WTC11 (cell line): ENCODE data around the gene KIF21A. TPM values are rescaled to one million over a fixed set of nuclear protein-coding genes. Genes with fewer than 3 reads are reported as not detected.

ENCODE experiments used
- ATAC-seq: fragments of 200-7000 bp; cut with Tn5 transposase; 2 replicates; pipeline ENCODE4 v1.10.0; 2021; ENCODE audit warnings: mild to moderate bottlenecking, moderate library complexity
- CTCF ChIA-PET: fragments of 300-600 bp; sonication (Branson Sonifier 250); formaldehyde crosslinking; loops from one replicate; lab custom pipeline; 2021; ENCODE audit warnings: antibody characterized with exemption; lab: Charles Lee
- POLR2A ChIA-PET: fragments of 350-600 bp; sonication (Branson Sonifier 250); formaldehyde crosslinking; loops from one replicate; lab custom pipeline; 2021; ENCODE audit warnings: antibody characterized with exemption; lab: Charles Lee
- DNase-seq: peaks from one replicate; pipeline ENCODE4 v3.0.0; 2021; ENCODE audit warnings: low spot score
- H3K27ac Mint-ChIP-seq: 2 replicates; pipeline ENCODE4 v1.8.0; 2021; ENCODE audit warnings: mixed read lengths
- H3K27me3 Mint-ChIP-seq: 2 replicates; pipeline ENCODE4 v1.8.0; 2021; ENCODE audit warnings: low read depth, mild to moderate bottlenecking, moderate library complexity, mixed read lengths
- H3K36me3 Mint-ChIP-seq: 2 replicates; pipeline ENCODE4 v1.8.0; 2021; ENCODE audit warnings: mixed read lengths
- H3K4me1 Mint-ChIP-seq: 2 replicates; pipeline ENCODE4 v1.8.0; 2022; ENCODE audit warnings: mixed read lengths
- H3K4me3 Mint-ChIP-seq: 2 replicates; pipeline ENCODE4 v1.8.0; 2021; ENCODE audit warnings: mild to moderate bottlenecking, moderate library complexity, mixed read lengths
- H3K9me3 Mint-ChIP-seq: 2 replicates; pipeline ENCODE4 v1.8.0; 2021; ENCODE audit warnings: mixed read lengths
- CDX4 ChIP-seq: fragments of 250-450 bp; sonication (Bioruptor Pico); IDR thresholded peaks from 2 replicates; pipeline ENCODE4 v1.9.0; 2021; ENCODE audit warnings: moderate library complexity, mild to moderate bottlenecking, inconsistent platforms, borderline replicate concordance
- CREB1 ChIP-seq: sonication (generic); formaldehyde crosslinking; IDR thresholded peaks from 2 replicates; pipeline ENCODE4 v1.8.0; 2023; ENCODE audit warnings: mild to moderate bottlenecking, missing genetic modification reagents
- CTCF ChIP-seq: fragments of 200-600 bp; IDR thresholded peaks from 2 replicates; pipeline ENCODE4 v1.8.0; 2022; ENCODE audit warnings: antibody characterized with exemption
- ELF4 ChIP-seq: sonication (generic); formaldehyde crosslinking; IDR thresholded peaks from 2 replicates; pipeline ENCODE4 v1.8.1; 2022; ENCODE audit warnings: low read depth, mild to moderate bottlenecking, moderate library complexity, missing genetic modification reagents
- ETV6 ChIP-seq: sonication (generic); formaldehyde crosslinking; IDR thresholded peaks from 2 replicates; pipeline ENCODE4 v1.8.1; 2022; ENCODE audit warnings: mild to moderate bottlenecking, missing genetic modification reagents
- KAT7 ChIP-seq: sonication (generic); formaldehyde crosslinking; IDR thresholded peaks from 2 replicates; pipeline ENCODE4 v1.8.1; 2023; ENCODE audit warnings: missing genetic modification reagents, mild to moderate bottlenecking, borderline replicate concordance
- NFE2L1 ChIP-seq: sonication (generic); formaldehyde crosslinking; IDR thresholded peaks from 2 replicates; pipeline ENCODE4 v1.8.1; 2023; ENCODE audit warnings: missing genetic modification reagents
- NR2C2 ChIP-seq: sonication (generic); formaldehyde crosslinking; IDR thresholded peaks from 2 replicates; pipeline ENCODE4 v1.8.0; 2022; ENCODE audit warnings: mild to moderate bottlenecking, missing genetic modification reagents
- NR3C1 ChIP-seq: sonication (generic); formaldehyde crosslinking; conservative IDR thresholded peaks from 2 replicates; pipeline ENCODE4 v1.8.1; 2023; ENCODE audit warnings: low read depth, mild to moderate bottlenecking, missing genetic modification reagents
- SP1 ChIP-seq: sonication (generic); formaldehyde crosslinking; conservative IDR thresholded peaks from 2 replicates; pipeline ENCODE4 v1.8.1; 2022; ENCODE audit warnings: missing genetic modification reagents
- TEAD4 ChIP-seq: sonication (generic); formaldehyde crosslinking; IDR thresholded peaks from 2 replicates; pipeline ENCODE4 v1.8.0; 2022; ENCODE audit warnings: mild to moderate bottlenecking, missing genetic modification reagents
- TP53 ChIP-seq: sonication (generic); formaldehyde crosslinking; IDR thresholded peaks from 2 replicates; pipeline ENCODE4 v1.8.1; 2023; ENCODE audit warnings: mild to moderate bottlenecking, missing genetic modification reagents
- USF2 ChIP-seq: sonication (generic); formaldehyde crosslinking; IDR thresholded peaks from 2 replicates; pipeline ENCODE4 v1.8.1; 2023; ENCODE audit warnings: mild to moderate bottlenecking, missing genetic modification reagents, moderate library complexity
- ZNF138 ChIP-seq: sonication (generic); formaldehyde crosslinking; conservative IDR thresholded peaks from 2 replicates; pipeline ENCODE4 v1.8.1; 2022; ENCODE audit warnings: mild to moderate bottlenecking, moderate library complexity, missing genetic modification reagents
- ZNF232 ChIP-seq: sonication (generic); formaldehyde crosslinking; IDR thresholded peaks from 2 replicates; pipeline ENCODE4 v1.8.0; 2022; ENCODE audit warnings: mild to moderate bottlenecking, missing genetic modification reagents
- ZNF416 ChIP-seq: fragments of 250-450 bp; sonication (Bioruptor Pico); IDR thresholded peaks from 2 replicates; pipeline ENCODE4 v1.9.0; 2021; ENCODE audit warnings: mild to moderate bottlenecking, inconsistent platforms
- ZNF423 ChIP-seq: fragments of 250-450 bp; sonication (Bioruptor Pico); IDR thresholded peaks from 2 replicates; pipeline ENCODE4 v2.1.2; 2022; ENCODE audit warnings: mild to moderate bottlenecking, moderate library complexity
- total RNA-seq: library from RNA; stranded (reverse); gene quantifications from 3 replicates; pipeline ENCODE4 v1.2.3, GENCODE V29; 2021
- TF ChIP-seq, protein P1 (sequence below): sonication (generic); formaldehyde crosslinking; IDR thresholded peaks from 2 replicates; pipeline ENCODE4 v1.8.1; 2023; ENCODE audit warnings: mild to moderate bottlenecking, moderate library complexity, missing genetic modification reagents

KIF21A gene
- total RNA-seq, 1 experiment from 2014 or later: 34.7 TPM

- Mint-ChIP-seq H3K4me1 (peaks cover 65% of the 10 kb centered on the region), H3K36me3 (no peaks in the 10 kb centered on the region; the same call in 1 of the 2 replicates), H3K27me3 (no peaks in the 10 kb centered on the region; the same call in 1 of the 2 replicates), H3K9me3 (no peaks in the 10 kb centered on the region; the same call in 1 of the 2 replicates), H3K27ac (peak overlapping the region; percentile 95; the same call in 1 of the 2 replicates), H3K4me3 (no peak overlapping the region; the same call in 1 of the 2 replicates)
- ChIA-PET CTCF (interaction anchor here (0.9 to 3.0 kb wide), 2 partner anchors 20 to 31 kb away, joined by 7 to 18 read pairs; no protein-coding TSS in a partner anchor), POLR2A (no interaction called here)
- no peak for DNase-seq
- TF ChIP-seq ELF4 (CRISPR knock-in tag) (no peak), NFE2L1 (CRISPR knock-in tag) (no peak), TP53 (CRISPR knock-in tag) (no peak), ZNF423 (no peak), CTCF (no peak), CREB1 (no peak), NR3C1 (CRISPR knock-in tag) (no peak)
- no peak for ATAC-seq
These were observed 47.1 kb downstream of the KIF21A start for GRCh38 chr12:39395866-39396265.

- peak; percentile 91 for ATAC-seq
- ChIA-PET POLR2A (interaction anchor here (0.6 to 0.8 kb wide), 2 partner anchors 21 to 227 kb away, joined by 3 read pairs; no protein-coding TSS in a partner anchor), CTCF (interaction anchor here (0.8 to 3.0 kb wide), 5 partner anchors 10 to 232 kb away, joined by 3 to 18 read pairs (median 4); a partner anchor contains a TSS)
- no peaks in the 10 kb centered on the region; the same call in 1 of the 2 replicates for H3K27me3 Mint-ChIP-seq
- H3K4me1 Mint-ChIP-seq: peaks cover 70% of the 10 kb centered on the region
- H3K36me3 Mint-ChIP-seq: no peaks in the 10 kb centered on the region; the same call in 1 of the 2 replicates
- H3K4me3 Mint-ChIP-seq: peak overlapping the region; percentile 18
- DNase-seq: peak; percentile 22
- peak overlapping the region; percentile 78 for H3K27ac Mint-ChIP-seq
- no peaks in the 10 kb centered on the region; the same call in 1 of the 2 replicates for H3K9me3 Mint-ChIP-seq
- TF ChIP-seq TEAD4 (CRISPR knock-in tag) (no peak), KAT7 (no peak), SP1 (CRISPR knock-in tag) (0 out of 2 replicates have a peak, but pooled peaks have one; percentile 36), ELF4 (CRISPR knock-in tag) (no peak), ETV6 (CRISPR knock-in tag) (0 out of 2 replicates have a peak, but pooled peaks have one; percentile 28)
These were observed 49.0 kb downstream of the KIF21A start for GRCh38 chr12:39393890-39394289.

- Mint-ChIP-seq H3K36me3 (peaks cover 2% of the 10 kb centered on the region; the same call in 1 of the 2 replicates), H3K27ac (peak overlapping the region; percentile 78), H3K4me3 (no peak overlapping the region; the same call in 1 of the 2 replicates), H3K4me1 (peaks cover 75% of the 10 kb centered on the region), H3K27me3 (no peaks in the 10 kb centered on the region; the same call in 1 of the 2 replicates), H3K9me3 (peaks cover 2% of the 10 kb centered on the region; the same call in 1 of the 2 replicates)
- TF ChIP-seq ZNF232 (CRISPR knock-in tag) (no peak), CDX4 (CRISPR knock-in tag) (no peak), USF2 (CRISPR knock-in tag) (no peak), ETV6 (CRISPR knock-in tag) (no peak), ZNF416 (CRISPR knock-in tag) (no peak), NR2C2 (CRISPR knock-in tag) (no peak), ZNF138 (CRISPR knock-in tag) (no peak)
- TF ChIP-seq, protein P1, sequence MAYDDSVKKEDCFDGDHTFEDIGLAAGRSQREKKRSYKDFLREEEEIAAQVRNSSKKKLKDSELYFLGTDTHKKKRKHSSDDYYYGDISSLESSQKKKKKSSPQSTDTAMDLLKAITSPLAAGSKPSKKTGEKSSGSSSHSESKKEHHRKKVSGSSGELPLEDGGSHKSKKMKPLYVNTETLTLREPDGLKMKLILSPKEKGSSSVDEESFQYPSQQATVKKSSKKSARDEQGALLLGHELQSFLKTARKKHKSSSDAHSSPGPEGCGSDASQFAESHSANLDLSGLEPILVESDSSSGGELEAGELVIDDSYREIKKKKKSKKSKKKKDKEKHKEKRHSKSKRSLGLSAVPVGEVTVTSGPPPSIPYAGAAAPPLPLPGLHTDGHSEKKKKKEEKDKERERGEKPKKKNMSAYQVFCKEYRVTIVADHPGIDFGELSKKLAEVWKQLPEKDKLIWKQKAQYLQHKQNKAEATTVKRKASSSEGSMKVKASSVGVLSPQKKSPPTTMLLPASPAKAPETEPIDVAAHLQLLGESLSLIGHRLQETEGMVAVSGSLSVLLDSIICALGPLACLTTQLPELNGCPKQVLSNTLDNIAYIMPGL: no peak
- ChIA-PET CTCF (interaction anchor here (1.5 to 3.0 kb wide), 2 partner anchors 11 to 18 kb away, joined by 4 to 18 read pairs; no protein-coding TSS in a partner anchor), POLR2A (no interaction called here)
- peak; percentile 28 for ATAC-seq
- DNase-seq: no peak
These were observed 49.7 kb downstream of the KIF21A start for GRCh38 chr12:39393179-39393578.
